ENCODE results near the gene PLOD1. TPM values are rescaled to one million over a fixed set of nuclear protein-coding genes. Genes with fewer than 3 reads are reported as not detected.

Gene PLOD1
- total and polyA plus RNA-seq, 4 donors, result 48.0 to 82.9 (median 63.9) TPM

DNA sequence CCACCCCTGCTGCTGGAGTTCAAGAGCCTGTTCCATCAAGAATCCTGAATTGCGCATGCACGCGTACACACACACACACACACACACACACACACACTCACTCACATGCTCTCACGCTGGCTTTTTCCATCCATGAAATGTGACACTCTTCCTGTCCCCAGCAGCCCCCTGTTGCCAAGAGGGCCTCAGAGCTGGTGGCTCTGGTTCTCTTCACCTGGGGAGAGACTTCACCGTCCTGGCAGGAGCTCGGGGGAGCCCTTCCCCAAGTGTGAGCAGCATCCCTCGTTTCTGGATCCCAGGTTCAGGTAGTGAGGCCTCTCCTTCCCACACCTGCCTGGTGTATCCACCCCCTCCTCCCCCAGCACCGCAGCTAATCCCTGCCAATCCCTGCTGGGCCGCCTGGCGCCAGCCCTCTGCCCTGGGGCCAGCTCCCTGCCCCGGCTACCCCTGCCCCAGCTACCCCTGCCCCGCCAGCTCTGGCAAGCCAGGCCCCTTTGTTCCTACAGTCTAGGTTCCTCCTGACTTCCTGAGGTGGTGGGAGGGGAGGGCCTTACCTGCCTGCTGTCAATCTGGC, 9.9 kb downstream of the PLOD1 start (continued):
- TF ChIP-seq, protein P1, sequence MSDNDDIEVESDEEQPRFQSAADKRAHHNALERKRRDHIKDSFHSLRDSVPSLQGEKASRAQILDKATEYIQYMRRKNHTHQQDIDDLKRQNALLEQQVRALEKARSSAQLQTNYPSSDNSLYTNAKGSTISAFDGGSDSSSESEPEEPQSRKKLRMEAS (IDR thresholded peaks at IDR 0.05), result no peak
- TF ChIP-seq, protein P2, sequence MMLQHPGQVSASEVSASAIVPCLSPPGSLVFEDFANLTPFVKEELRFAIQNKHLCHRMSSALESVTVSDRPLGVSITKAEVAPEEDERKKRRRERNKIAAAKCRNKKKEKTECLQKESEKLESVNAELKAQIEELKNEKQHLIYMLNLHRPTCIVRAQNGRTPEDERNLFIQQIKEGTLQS (IDR thresholded peaks at IDR 0.05), result no peak

DNA sequence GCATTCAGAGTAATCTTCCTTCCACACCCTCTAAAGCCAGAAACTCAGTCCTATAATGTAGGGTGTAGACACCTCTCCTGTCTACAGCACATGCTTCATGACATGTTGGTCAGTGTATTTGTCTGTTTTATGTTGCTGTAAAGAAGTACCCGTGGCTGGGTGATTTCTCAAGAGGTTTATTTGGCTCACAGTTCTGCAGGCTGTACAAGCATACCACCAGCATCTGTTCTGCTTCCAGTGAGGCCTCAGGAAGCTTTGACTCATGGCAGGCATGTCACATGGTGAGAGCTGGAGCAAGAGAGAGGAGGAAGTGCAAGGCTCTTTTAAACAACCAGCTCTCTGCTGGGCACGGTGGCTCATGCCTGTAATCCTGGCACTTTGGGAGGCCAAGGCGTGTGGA, 12.1 kb downstream of the PLOD1 start:
- Histone ChIP-seq H3K27ac (ENCODE audit: low read depth in 1 of 2, low read length in 2 of 2) (no peak overlapping the region), H3K4me1 (ENCODE audit: control insufficient read depth in 4 of 4, insufficient read depth in 4 of 4, low read length in 3 of 4) (no peaks in the 10 kb centered on the region), H3K4me3 (ENCODE audit: low read depth in 1 of 3, low read length in 3 of 3) (no peak overlapping the region), H3K9ac (ENCODE audit: low read depth in 1 of 2, low read length in 2 of 2) (no peak overlapping the region), H3K9me3 (ENCODE audit: control insufficient read depth in 4 of 4, low read length in 3 of 4) (no peaks in the 10 kb centered on the region), H3K27me3 (ENCODE audit: control insufficient read depth in 4 of 4, insufficient read depth in 4 of 4, low read length in 3 of 4) (no peaks in the 10 kb centered on the region), H3K36me3 (ENCODE audit: control insufficient read depth in 4 of 4, insufficient read depth in 3 of 4, low read depth in 1 of 4, low read length in 3 of 4) (peaks cover 4 to 20% (median 5%) of the 10 kb centered on the region in 4 donors)
- 77% methylated on average over 3 of the region's 3 CpGs for WGBS
- DNase-seq (ENCODE audit: low spot score), result no peak
- TF ChIP-seq RAD21 (IDR thresholded peaks at IDR 0.05) (no peak), HNF4G (IDR thresholded peaks at IDR 0.05) (no peak), FOXA1 (IDR thresholded peaks at IDR 0.05) (no peak), HNF4A (conservative IDR thresholded peaks at IDR 0.05) (no peak), GABPA (IDR thresholded peaks at IDR 0.05 in 1 of 2, conservative IDR thresholded peaks at IDR 0.05 in 1 of 2) (no peak), JUND (IDR thresholded peaks at IDR 0.05) (no peak), FOXA2 (IDR thresholded peaks at IDR 0.05) (no peak), YY1 (IDR thresholded peaks at IDR 0.05) (no peak), EGR1 (IDR thresholded peaks at IDR 0.05; ENCODE audit: low read depth in 2 of 2) (no peak), RXRA (IDR thresholded peaks at IDR 0.05) (no peak)
- TF ChIP-seq, protein P3, sequence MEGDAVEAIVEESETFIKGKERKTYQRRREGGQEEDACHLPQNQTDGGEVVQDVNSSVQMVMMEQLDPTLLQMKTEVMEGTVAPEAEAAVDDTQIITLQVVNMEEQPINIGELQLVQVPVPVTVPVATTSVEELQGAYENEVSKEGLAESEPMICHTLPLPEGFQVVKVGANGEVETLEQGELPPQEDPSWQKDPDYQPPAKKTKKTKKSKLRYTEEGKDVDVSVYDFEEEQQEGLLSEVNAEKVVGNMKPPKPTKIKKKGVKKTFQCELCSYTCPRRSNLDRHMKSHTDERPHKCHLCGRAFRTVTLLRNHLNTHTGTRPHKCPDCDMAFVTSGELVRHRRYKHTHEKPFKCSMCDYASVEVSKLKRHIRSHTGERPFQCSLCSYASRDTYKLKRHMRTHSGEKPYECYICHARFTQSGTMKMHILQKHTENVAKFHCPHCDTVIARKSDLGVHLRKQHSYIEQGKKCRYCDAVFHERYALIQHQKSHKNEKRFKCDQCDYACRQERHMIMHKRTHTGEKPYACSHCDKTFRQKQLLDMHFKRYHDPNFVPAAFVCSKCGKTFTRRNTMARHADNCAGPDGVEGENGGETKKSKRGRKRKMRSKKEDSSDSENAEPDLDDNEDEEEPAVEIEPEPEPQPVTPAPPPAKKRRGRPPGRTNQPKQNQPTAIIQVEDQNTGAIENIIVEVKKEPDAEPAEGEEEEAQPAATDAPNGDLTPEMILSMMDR (IDR thresholded peaks at IDR 0.05; ENCODE audit: low read depth, low read length, missing input control), result no peak
- TF ChIP-seq, protein P1 (IDR thresholded peaks at IDR 0.05), result no peak
- TF ChIP-seq, protein P2 (IDR thresholded peaks at IDR 0.05), result no peak
- TF ChIP-seq, protein P4, sequence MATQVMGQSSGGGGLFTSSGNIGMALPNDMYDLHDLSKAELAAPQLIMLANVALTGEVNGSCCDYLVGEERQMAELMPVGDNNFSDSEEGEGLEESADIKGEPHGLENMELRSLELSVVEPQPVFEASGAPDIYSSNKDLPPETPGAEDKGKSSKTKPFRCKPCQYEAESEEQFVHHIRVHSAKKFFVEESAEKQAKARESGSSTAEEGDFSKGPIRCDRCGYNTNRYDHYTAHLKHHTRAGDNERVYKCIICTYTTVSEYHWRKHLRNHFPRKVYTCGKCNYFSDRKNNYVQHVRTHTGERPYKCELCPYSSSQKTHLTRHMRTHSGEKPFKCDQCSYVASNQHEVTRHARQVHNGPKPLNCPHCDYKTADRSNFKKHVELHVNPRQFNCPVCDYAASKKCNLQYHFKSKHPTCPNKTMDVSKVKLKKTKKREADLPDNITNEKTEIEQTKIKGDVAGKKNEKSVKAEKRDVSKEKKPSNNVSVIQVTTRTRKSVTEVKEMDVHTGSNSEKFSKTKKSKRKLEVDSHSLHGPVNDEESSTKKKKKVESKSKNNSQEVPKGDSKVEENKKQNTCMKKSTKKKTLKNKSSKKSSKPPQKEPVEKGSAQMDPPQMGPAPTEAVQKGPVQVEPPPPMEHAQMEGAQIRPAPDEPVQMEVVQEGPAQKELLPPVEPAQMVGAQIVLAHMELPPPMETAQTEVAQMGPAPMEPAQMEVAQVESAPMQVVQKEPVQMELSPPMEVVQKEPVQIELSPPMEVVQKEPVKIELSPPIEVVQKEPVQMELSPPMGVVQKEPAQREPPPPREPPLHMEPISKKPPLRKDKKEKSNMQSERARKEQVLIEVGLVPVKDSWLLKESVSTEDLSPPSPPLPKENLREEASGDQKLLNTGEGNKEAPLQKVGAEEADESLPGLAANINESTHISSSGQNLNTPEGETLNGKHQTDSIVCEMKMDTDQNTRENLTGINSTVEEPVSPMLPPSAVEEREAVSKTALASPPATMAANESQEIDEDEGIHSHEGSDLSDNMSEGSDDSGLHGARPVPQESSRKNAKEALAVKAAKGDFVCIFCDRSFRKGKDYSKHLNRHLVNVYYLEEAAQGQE (IDR thresholded peaks at IDR 0.05), result no peak
- TF ChIP-seq, protein P5, sequence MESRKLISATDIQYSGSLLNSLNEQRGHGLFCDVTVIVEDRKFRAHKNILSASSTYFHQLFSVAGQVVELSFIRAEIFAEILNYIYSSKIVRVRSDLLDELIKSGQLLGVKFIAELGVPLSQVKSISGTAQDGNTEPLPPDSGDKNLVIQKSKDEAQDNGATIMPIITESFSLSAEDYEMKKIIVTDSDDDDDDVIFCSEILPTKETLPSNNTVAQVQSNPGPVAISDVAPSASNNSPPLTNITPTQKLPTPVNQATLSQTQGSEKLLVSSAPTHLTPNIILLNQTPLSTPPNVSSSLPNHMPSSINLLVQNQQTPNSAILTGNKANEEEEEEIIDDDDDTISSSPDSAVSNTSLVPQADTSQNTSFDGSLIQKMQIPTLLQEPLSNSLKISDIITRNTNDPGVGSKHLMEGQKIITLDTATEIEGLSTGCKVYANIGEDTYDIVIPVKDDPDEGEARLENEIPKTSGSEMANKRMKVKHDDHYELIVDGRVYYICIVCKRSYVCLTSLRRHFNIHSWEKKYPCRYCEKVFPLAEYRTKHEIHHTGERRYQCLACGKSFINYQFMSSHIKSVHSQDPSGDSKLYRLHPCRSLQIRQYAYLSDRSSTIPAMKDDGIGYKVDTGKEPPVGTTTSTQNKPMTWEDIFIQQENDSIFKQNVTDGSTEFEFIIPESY (IDR thresholded peaks at IDR 0.05), result no peak
